IMR-90 (cell line): ENCODE results near the gene PIAS1. TPM values are rescaled to one million over a fixed set of nuclear protein-coding genes. Genes with fewer than 3 reads are reported as not detected.

Experiments
- ATAC-seq: fragments of 200-7000 bp; cut with Tn5 transposase; 2 replicates; pipeline ENCODE4 v1.9.1; 2020; ENCODE audit warnings: low read depth, mild to moderate bottlenecking, moderate library complexity
- BruUV-seq: library from RNA; stranded (reverse); fragments of 400-500 nt; replicated peaks from 2 replicates; lab custom pipeline; 2021; lab: Mats Ljungman, UMichigan
- CTCF ChIA-PET: fragments of 300-600 bp; formaldehyde crosslinking; extraction: SDS; loops from one replicate; lab custom pipeline; 2021; ENCODE audit warnings: antibody characterized with exemption; lab: Yijun Ruan, JAX
- POLR2A ChIA-PET: fragments of 300-600 bp; sonication (Branson Sonifier 250); formaldehyde crosslinking; loops from one replicate; lab custom pipeline; 2022; ENCODE audit warnings: antibody characterized with exemption; ENCODE audit not compliant: unreplicated experiment; lab: Charles Lee
- DNase-seq: peaks from one replicate; pipeline ENCODE4 v3.0.0; 2013
- H2AFZ ChIP-seq: replicated peaks from 2 replicates; pipeline ENCODE3; 2013; ENCODE audit warnings: low read length, mild to moderate bottlenecking; ENCODE audit not compliant: poor library complexity
- H2AK5ac ChIP-seq: 2 replicates; pipeline ENCODE4 v1.6.1; 2013; ENCODE audit warnings: low read depth, low read length, inconsistent platforms
- H2AK9ac ChIP-seq: replicated peaks from 2 replicates; pipeline ENCODE3; 2013; ENCODE audit warnings: mild to moderate bottlenecking, low read depth, low read length, moderate library complexity; ENCODE audit not compliant: poor library complexity
- H2BK120ac ChIP-seq: 2 replicates; pipeline ENCODE4 v1.6.1; 2013; ENCODE audit warnings: low read depth, low read length, inconsistent platforms
- H2BK15ac ChIP-seq: 3 replicates; pipeline ENCODE4 v1.6.1; 2013; ENCODE audit warnings: low read depth, low read length, inconsistent platforms
- H2BK20ac ChIP-seq: 2 replicates; pipeline ENCODE4 v1.6.1; 2013; ENCODE audit warnings: low read depth, mild to moderate bottlenecking, inconsistent platforms, low read length, moderate library complexity
- H2BK5ac ChIP-seq: 2 replicates; pipeline ENCODE4 v1.6.1; 2013; ENCODE audit warnings: mild to moderate bottlenecking, low read depth, low read length, inconsistent platforms; ENCODE audit not compliant: poor library complexity, severe bottlenecking
- H3K14ac ChIP-seq: replicated peaks from 2 replicates; pipeline ENCODE4 v1.6.1; 2013; ENCODE audit warnings: low read depth, low read length, inconsistent platforms
- H3K18ac ChIP-seq: 2 replicates; pipeline ENCODE4 v1.6.1; 2013; ENCODE audit warnings: low read depth, low read length, control low read depth
- H3K23ac ChIP-seq: 2 replicates; pipeline ENCODE4 v1.6.1; 2013; ENCODE audit warnings: low read depth, low read length, inconsistent platforms
- H3K27ac ChIP-seq: 2 replicates; pipeline ENCODE4 v1.5.1; 2013; ENCODE audit warnings: mild to moderate bottlenecking, control low read depth, low read length; ENCODE audit not compliant: insufficient read depth
- H3K27me3 ChIP-seq: 2 replicates; pipeline ENCODE4 v1.6.1; 2013; ENCODE audit warnings: low read length; ENCODE audit not compliant: control insufficient read depth, insufficient read depth
- H3K36me3 ChIP-seq: 2 replicates; pipeline ENCODE4 v1.6.1; 2013; ENCODE audit warnings: low read length, mixed read lengths; ENCODE audit not compliant: control insufficient read depth, insufficient read depth
- H3K4ac ChIP-seq: 2 replicates; pipeline ENCODE4 v1.6.1; 2013; ENCODE audit warnings: low read depth, low read length, inconsistent platforms
- H3K4me1 ChIP-seq: 2 replicates; pipeline ENCODE4 v1.6.1; 2013; ENCODE audit warnings: low read length, mixed read lengths; ENCODE audit not compliant: control insufficient read depth, insufficient read depth
- H3K4me2 ChIP-seq: 2 replicates; pipeline ENCODE4 v1.6.1; 2013; ENCODE audit warnings: low read depth, mild to moderate bottlenecking, control low read depth, low read length, moderate library complexity
- H3K4me3 ChIP-seq: 2 replicates; pipeline ENCODE4 v1.5.1; 2013; ENCODE audit warnings: low read depth, mild to moderate bottlenecking, control low read depth, low read length, moderate library complexity; ENCODE audit not compliant: insufficient read depth
- H3K56ac ChIP-seq: 2 replicates; pipeline ENCODE4 v1.6.1; 2013; ENCODE audit warnings: low read length, inconsistent platforms; ENCODE audit not compliant: insufficient read depth; ENCODE audit errors: extremely low read depth
- H3K79me1 ChIP-seq, 2 experiments: 2 replicates each; pipeline ENCODE4 v1.6.1; 2013; ENCODE audit warnings: low read length in 2 of 2, inconsistent platforms in 1 of 2, low read depth in 1 of 2
- H3K9ac ChIP-seq: 2 replicates; pipeline ENCODE4 v1.6.1; 2013; ENCODE audit warnings: low read depth, low read length, control low read depth
- H3K9me1 ChIP-seq: 2 replicates; pipeline ENCODE4 v1.6.1; 2013; ENCODE audit warnings: low read length, inconsistent platforms; ENCODE audit not compliant: insufficient read depth
- H3K9me3 ChIP-seq: 2 replicates; pipeline ENCODE4 v1.6.1; 2013; ENCODE audit warnings: low read length; ENCODE audit not compliant: control insufficient read depth, insufficient read depth
- H4K20me1 ChIP-seq: 2 replicates; pipeline ENCODE4 v1.6.1; 2013; ENCODE audit warnings: low read length, inconsistent platforms; ENCODE audit not compliant: insufficient read depth
- H4K5ac ChIP-seq: 2 replicates; pipeline ENCODE4 v1.6.1; 2013; ENCODE audit warnings: mild to moderate bottlenecking, low read depth, low read length, control low read depth
- H4K8ac ChIP-seq, 2 experiments: 2 replicates each; pipeline ENCODE4 v1.6.1; 2013; ENCODE audit warnings: low read depth in 2 of 2, low read length in 2 of 2, control low read depth in 1 of 2, inconsistent platforms in 1 of 2
- H4K91ac ChIP-seq: 2 replicates; pipeline ENCODE4 v1.6.1; 2013; ENCODE audit warnings: low read depth, low read length, inconsistent platforms; ENCODE audit not compliant: insufficient read depth
- FOS ChIP-seq: fragments of 150-350 bp; IDR thresholded peaks from 2 replicates; pipeline ENCODE4 v1.6.1; 2016; ENCODE audit warnings: low read depth, low read length
- POLR2A ChIP-seq: IDR thresholded peaks from 2 replicates; pipeline ENCODE4 v1.6.1; 2012; ENCODE audit warnings: mild to moderate bottlenecking, low read depth, low read length
- WGBS, 2 experiments: methylation state at CpG; one replicate each; pipeline versions ENCODE4 v1.1.5 to v1.1.7; 2013; ENCODE audit warnings: missing lambda C conversion rate in 2 of 2; ENCODE audit not compliant: insufficient read length in 1 of 2; ENCODE audit errors: extremely low coverage in 2 of 2; 5-methylcytosine and 5-hydroxymethylcytosine counted together
- dilution Hi-C: fragments of 300-500 bp; cut with HindIII; formaldehyde crosslinking; loops from one replicate; pipeline ENCODE4 v1.14.3; 2018; ENCODE audit warnings: low sequenced_read_pairs; ENCODE audit not compliant: unreplicated experiment
- in situ Hi-C: fragments of 300-500 bp; cut with MboI; formaldehyde crosslinking; loops from 3 replicates; pipeline ENCODE4 v1.14.3; 2019; ENCODE audit warnings: low sequenced_read_pairs, inconsistent platforms, mixed read lengths
- intact Hi-C: fragments of 100-400 bp; cut with micrococcal nuclease; formaldehyde crosslinking; loops from 2 replicates; pipeline ENCODE4 v1.10.0; 2022
- polyA plus RNA-seq, 3 experiments: library from polyadenylated mRNA; depleted of rRNA; stranded (reverse); fragments of >200 nt; gene quantifications; 2 replicates each; pipeline ENCODE4 v1.2.3, GENCODE V29; 2012; ENCODE audit warnings: low replicate concordance in 1 of 3
- total RNA-seq: library from RNA; depleted of rRNA; stranded (reverse); fragments of >200 nt; gene quantifications from 2 replicates; pipeline ENCODE4 v1.2.3, GENCODE V29; 2012

The PIAS1 gene
- total and polyA plus RNA-seq, 2 of the 4 experiments (the other 2 are of a cell fraction): 20.0 to 63.6 TPM

DNA sequence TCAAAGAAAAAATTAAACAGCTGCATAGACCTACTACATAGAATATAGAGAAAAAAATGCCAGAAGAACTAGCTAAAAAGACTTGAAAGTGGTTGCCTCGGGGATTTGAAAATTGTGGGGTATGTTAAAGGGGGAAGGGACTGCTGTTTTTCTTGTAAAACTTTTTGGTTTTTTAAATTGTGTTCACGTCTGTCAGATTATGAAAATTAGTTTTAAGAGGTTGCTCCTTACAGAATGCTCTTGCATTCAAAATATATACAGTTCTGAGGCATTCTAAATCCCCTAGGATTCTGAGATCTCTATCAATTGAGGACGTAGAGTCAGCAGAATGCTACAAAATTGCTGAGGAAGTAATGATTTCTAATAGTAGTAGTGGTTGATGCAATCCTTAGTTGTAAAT lies 28.6 kb downstream of the PIAS1 start:
- WGBS, 2 experiments: 100% methylated on average over 1 of the region's 3 CpGs; no CpG with 5 or more reads in 1 of the 2 experiments
- Histone ChIP-seq H4K8ac (no peak overlapping the region), H3K9me3 (no peaks in the 10 kb centered on the region), H3K23ac (no peak overlapping the region), H3K79me1 (peaks cover 33 to 64% of the 10 kb centered on the region in 2 experiments), H4K5ac (no peak overlapping the region), H3K4me3 (no peak overlapping the region), H3K18ac (no peak overlapping the region), H3K56ac (no peak overlapping the region), H3K27me3 (no peaks in the 10 kb centered on the region), H4K20me1 (peaks cover 51% of the 10 kb centered on the region), H3K4me1 (no peaks in the 10 kb centered on the region; the same call in 1 of the 2 replicates), H2BK20ac (no peak overlapping the region), H2BK15ac (no peak overlapping the region), H3K14ac (no peak overlapping the region), H3K36me3 (peaks cover 5% of the 10 kb centered on the region), H2AK9ac (no peak overlapping the region), H3K9me1 (no peaks in the 10 kb centered on the region), H2AFZ (no peak overlapping the region), H2AK5ac (no peak overlapping the region), H4K91ac (no peak overlapping the region), H3K4me2 (no peak overlapping the region), H2BK120ac (no peak overlapping the region), H2BK5ac (no peak overlapping the region), H3K9ac (no peak overlapping the region), H3K27ac (no peak overlapping the region), H3K4ac (no peak overlapping the region)
- DNase-seq (no peak), ATAC-seq (no peak)
- CTCF ChIA-PET: interaction anchor here (0.6 kb wide), 1 partner anchor 49 kb away, joined by 3 read pairs; no protein-coding TSS in a partner anchor
- POLR2A ChIA-PET: no interaction called here
- no TSS peak for BruUV-seq
- intact Hi-C loops: no loop called here
- TF ChIP-seq FOS: no peak
- TF ChIP-seq POLR2A: no peak
- in situ Hi-C loops: no loop called here
- dilution Hi-C loops: no loop called here
